Measurements from ENCODE around the gene DCUN1D4. TPM values are rescaled to one million over a fixed set of nuclear protein-coding genes. Genes with fewer than 3 reads are reported as not detected.

DCUN1D4 gene
- total and polyA plus RNA-seq, 4 donors = 15.2 to 33.9 (median 21.8) TPM

GRCh38 chr4:51918251-51918650, 75.3 kb downstream of the DCUN1D4 start:
- Histone ChIP-seq H3K9ac (ENCODE audit: low read depth in 1 of 2, low read length in 2 of 2) (no peak overlapping the region), H3K4me3 (ENCODE audit: low read depth in 1 of 3, low read length in 3 of 3) (no peak overlapping the region), H3K9me3 (ENCODE audit: control insufficient read depth in 4 of 4, low read length in 3 of 4) (no peaks in the 10 kb centered on the region), H3K36me3 (ENCODE audit: control insufficient read depth in 4 of 4, insufficient read depth in 3 of 4, low read depth in 1 of 4, low read length in 3 of 4) (peaks cover 0 to 17% (median 13%) of the 10 kb centered on the region in 4 donors), H3K27me3 (ENCODE audit: control insufficient read depth in 4 of 4, insufficient read depth in 4 of 4, low read length in 3 of 4) (no peaks in the 10 kb centered on the region), H3K4me1 (ENCODE audit: control insufficient read depth in 4 of 4, insufficient read depth in 4 of 4, low read length in 3 of 4) (no peaks in the 10 kb centered on the region), H3K27ac (ENCODE audit: low read depth in 1 of 2, low read length in 2 of 2) (no peak overlapping the region)
- WGBS = 96% methylated on average over 6 of the region's 6 CpGs
- DNase-seq (ENCODE audit: low spot score) = no peak
- TF ChIP-seq RXRA (IDR thresholded peaks at IDR 0.05) (no peak), EGR1 (IDR thresholded peaks at IDR 0.05; ENCODE audit: low read depth in 2 of 2) (no peak)

DNA sequence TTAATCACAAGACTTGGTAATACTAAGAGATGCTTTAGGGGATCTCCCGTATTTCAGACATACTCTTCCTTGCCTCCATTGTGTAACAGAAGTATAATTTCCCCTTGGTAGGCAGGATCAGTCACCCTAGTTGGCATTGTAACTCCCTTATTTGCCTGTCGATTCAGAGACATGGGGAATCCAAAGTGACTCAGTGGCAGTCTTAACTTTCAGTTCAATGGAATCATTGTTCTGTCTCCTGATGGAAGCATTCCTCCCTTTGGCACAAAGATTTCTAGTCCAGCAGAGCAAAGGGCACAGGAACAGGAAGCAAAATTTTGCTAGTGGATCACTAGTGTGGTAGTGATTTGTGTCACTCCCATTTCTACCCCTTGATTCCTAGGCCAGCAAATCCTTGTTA, 80.4 kb downstream of the DCUN1D4 start:
- 86% methylated on average over 2 of the region's 2 CpGs for WGBS
- no peak for DNase-seq (ENCODE audit: low spot score)
- H3K4me3 ChIP-seq (ENCODE audit: low read depth in 1 of 3, low read length in 3 of 3) = no peak overlapping the region
- no peaks in the 10 kb centered on the region for H3K4me1 ChIP-seq (ENCODE audit: control insufficient read depth in 4 of 4, insufficient read depth in 4 of 4, low read length in 3 of 4)
- H3K27me3 ChIP-seq (ENCODE audit: control insufficient read depth in 4 of 4, insufficient read depth in 4 of 4, low read length in 3 of 4) = no peaks in the 10 kb centered on the region
- TF ChIP-seq HNF4G (IDR thresholded peaks at IDR 0.05) (no peak), REST (IDR thresholded peaks at IDR 0.05) (no peak), RAD21 (IDR thresholded peaks at IDR 0.05) (no peak), MAX (IDR thresholded peaks at IDR 0.05) (no peak), ATF3 (IDR thresholded peaks at IDR 0.05) (no peak), HNF4A (conservative IDR thresholded peaks at IDR 0.05) (no peak), EGR1 (IDR thresholded peaks at IDR 0.05; ENCODE audit: low read depth in 2 of 2) (no peak), RXRA (IDR thresholded peaks at IDR 0.05) (no peak), GABPA (IDR thresholded peaks at IDR 0.05 in 1 of 2, conservative IDR thresholded peaks at IDR 0.05 in 1 of 2) (no peak), TAF1 (conservative IDR thresholded peaks at IDR 0.05) (no peak)
- H3K9ac ChIP-seq (ENCODE audit: low read depth in 1 of 2, low read length in 2 of 2) = no peak overlapping the region
- no peaks in the 10 kb centered on the region for H3K9me3 ChIP-seq (ENCODE audit: control insufficient read depth in 4 of 4, low read length in 3 of 4)
- H3K27ac ChIP-seq (ENCODE audit: low read depth in 1 of 2, low read length in 2 of 2) = no peak overlapping the region
- H3K36me3 ChIP-seq (ENCODE audit: control insufficient read depth in 4 of 4, insufficient read depth in 3 of 4, low read depth in 1 of 4, low read length in 3 of 4) = no peaks in the 10 kb centered on the region

- no peak overlapping the region for H3K4me3 ChIP-seq (ENCODE audit: low read depth in 1 of 3, low read length in 3 of 3)
- no peaks in the 10 kb centered on the region for H3K4me1 ChIP-seq (ENCODE audit: control insufficient read depth in 4 of 4, insufficient read depth in 4 of 4, low read length in 3 of 4)
- no peak overlapping the region for H3K27ac ChIP-seq (ENCODE audit: low read depth in 1 of 2, low read length in 2 of 2)
- TF ChIP-seq TAF1 (conservative IDR thresholded peaks at IDR 0.05) = no peak
- TF ChIP-seq RXRA (IDR thresholded peaks at IDR 0.05) = no peak
- TF ChIP-seq ATF3 (IDR thresholded peaks at IDR 0.05) = no peak
- TF ChIP-seq, protein P1, sequence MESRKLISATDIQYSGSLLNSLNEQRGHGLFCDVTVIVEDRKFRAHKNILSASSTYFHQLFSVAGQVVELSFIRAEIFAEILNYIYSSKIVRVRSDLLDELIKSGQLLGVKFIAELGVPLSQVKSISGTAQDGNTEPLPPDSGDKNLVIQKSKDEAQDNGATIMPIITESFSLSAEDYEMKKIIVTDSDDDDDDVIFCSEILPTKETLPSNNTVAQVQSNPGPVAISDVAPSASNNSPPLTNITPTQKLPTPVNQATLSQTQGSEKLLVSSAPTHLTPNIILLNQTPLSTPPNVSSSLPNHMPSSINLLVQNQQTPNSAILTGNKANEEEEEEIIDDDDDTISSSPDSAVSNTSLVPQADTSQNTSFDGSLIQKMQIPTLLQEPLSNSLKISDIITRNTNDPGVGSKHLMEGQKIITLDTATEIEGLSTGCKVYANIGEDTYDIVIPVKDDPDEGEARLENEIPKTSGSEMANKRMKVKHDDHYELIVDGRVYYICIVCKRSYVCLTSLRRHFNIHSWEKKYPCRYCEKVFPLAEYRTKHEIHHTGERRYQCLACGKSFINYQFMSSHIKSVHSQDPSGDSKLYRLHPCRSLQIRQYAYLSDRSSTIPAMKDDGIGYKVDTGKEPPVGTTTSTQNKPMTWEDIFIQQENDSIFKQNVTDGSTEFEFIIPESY (IDR thresholded peaks at IDR 0.05) = no peak
- TF ChIP-seq, protein P2, sequence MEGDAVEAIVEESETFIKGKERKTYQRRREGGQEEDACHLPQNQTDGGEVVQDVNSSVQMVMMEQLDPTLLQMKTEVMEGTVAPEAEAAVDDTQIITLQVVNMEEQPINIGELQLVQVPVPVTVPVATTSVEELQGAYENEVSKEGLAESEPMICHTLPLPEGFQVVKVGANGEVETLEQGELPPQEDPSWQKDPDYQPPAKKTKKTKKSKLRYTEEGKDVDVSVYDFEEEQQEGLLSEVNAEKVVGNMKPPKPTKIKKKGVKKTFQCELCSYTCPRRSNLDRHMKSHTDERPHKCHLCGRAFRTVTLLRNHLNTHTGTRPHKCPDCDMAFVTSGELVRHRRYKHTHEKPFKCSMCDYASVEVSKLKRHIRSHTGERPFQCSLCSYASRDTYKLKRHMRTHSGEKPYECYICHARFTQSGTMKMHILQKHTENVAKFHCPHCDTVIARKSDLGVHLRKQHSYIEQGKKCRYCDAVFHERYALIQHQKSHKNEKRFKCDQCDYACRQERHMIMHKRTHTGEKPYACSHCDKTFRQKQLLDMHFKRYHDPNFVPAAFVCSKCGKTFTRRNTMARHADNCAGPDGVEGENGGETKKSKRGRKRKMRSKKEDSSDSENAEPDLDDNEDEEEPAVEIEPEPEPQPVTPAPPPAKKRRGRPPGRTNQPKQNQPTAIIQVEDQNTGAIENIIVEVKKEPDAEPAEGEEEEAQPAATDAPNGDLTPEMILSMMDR (IDR thresholded peaks at IDR 0.05; ENCODE audit: low read depth, low read length, missing input control) = no peak
- no peak for TF ChIP-seq HNF4A (conservative IDR thresholded peaks at IDR 0.05)
- TF ChIP-seq EGR1 (IDR thresholded peaks at IDR 0.05; ENCODE audit: low read depth in 2 of 2) = no peak
- no peak for TF ChIP-seq HNF4G (IDR thresholded peaks at IDR 0.05)
- no peak for TF ChIP-seq SP1 (IDR thresholded peaks at IDR 0.05)
- no peak for TF ChIP-seq RAD21 (IDR thresholded peaks at IDR 0.05)
- no peak for TF ChIP-seq JUND (IDR thresholded peaks at IDR 0.05)
- no peak for TF ChIP-seq REST (IDR thresholded peaks at IDR 0.05)
- H3K9me3 ChIP-seq (ENCODE audit: control insufficient read depth in 4 of 4, low read length in 3 of 4) = no peaks in the 10 kb centered on the region
- H3K27me3 ChIP-seq (ENCODE audit: control insufficient read depth in 4 of 4, insufficient read depth in 4 of 4, low read length in 3 of 4) = no peaks in the 10 kb centered on the region
- no peak overlapping the region for H3K9ac ChIP-seq (ENCODE audit: low read depth in 1 of 2, low read length in 2 of 2)
- no peak for DNase-seq (ENCODE audit: low spot score)
- H3K36me3 ChIP-seq (ENCODE audit: control insufficient read depth in 4 of 4, insufficient read depth in 3 of 4, low read depth in 1 of 4, low read length in 3 of 4) = no peaks in the 10 kb centered on the region
These were observed 82.4 kb downstream of the DCUN1D4 start for GRCh38 chr4:51925307-51925706.

All from liver (tissue), 9 donors.